Ammon's horn (tissue), 1 donor: Measurements from ENCODE around the gene SUPT4H1.

ENCODE experiments used
- DNase-seq: peaks from one replicate; pipeline ENCODE4 v3.0.0-alpha.2; 2016; ENCODE audit warnings: low spot score

Gene SUPT4H1

GRCh38 chr17:58329035-58329809 lies 22.8 kb downstream of the SUPT4H1 start:
- peak; percentile 63 for DNase-seq

- peak; percentile 85 for DNase-seq
These were observed 23.6 kb downstream of the SUPT4H1 start, which contains the start of gene TSPOAP1 for GRCh38 chr17:58328195-58329034. TSS of gene TSPOAP1 (minus strand) at chr17:58328795. CDS start at chr17:58327920, 875 bp downstream.

- no peak for DNase-seq
These were observed 24.4 kb downstream of the SUPT4H1 start for GRCh38 chr17:58327363-58328194.

- DNase-seq = no peak
These were observed 25.2 kb downstream of the SUPT4H1 start for GRCh38 chr17:58326609-58327362.

- no peak for DNase-seq
These were observed 26.0 kb downstream of the SUPT4H1 start for GRCh38 chr17:58325976-58326468.

GRCh38 chr17:58325289-58325726 lies 26.7 kb downstream of the SUPT4H1 start:
- no peak for DNase-seq

GRCh38 chr17:58324409-58325288 lies 27.4 kb downstream of the SUPT4H1 start:
- no peak for DNase-seq

- no peak for DNase-seq
These were observed 28.0 kb downstream of the SUPT4H1 start for GRCh38 chr17:58324056-58324408.

- DNase-seq = no peak
These were observed 28.5 kb downstream of the SUPT4H1 start for GRCh38 chr17:58323366-58324055.

- DNase-seq = no peak
These were observed 29.3 kb downstream of the SUPT4H1 start for GRCh38 chr17:58322581-58323185.

- no peak for DNase-seq
These were observed 30.2 kb downstream of the SUPT4H1 start for GRCh38 chr17:58321571-58322525.

- DNase-seq = no peak
These were observed 31.3 kb downstream of the SUPT4H1 start for GRCh38 chr17:58320570-58321323.

- DNase-seq = no peak
These were observed 31.8 kb downstream of the SUPT4H1 start for GRCh38 chr17:58320163-58320558.

- no peak for DNase-seq
These were observed 32.5 kb downstream of the SUPT4H1 start for GRCh38 chr17:58319173-58320162.

GRCh38 chr17:58318627-58319172 lies 33.3 kb downstream of the SUPT4H1 start:
- DNase-seq = no peak

GRCh38 chr17:58318065-58318481 lies 33.9 kb downstream of the SUPT4H1 start:
- no peak for DNase-seq
